Caki2 (cell line): ENCODE data around the gene A2ML1. TPM values are rescaled to one million over a fixed set of nuclear protein-coding genes. Genes with fewer than 3 reads are reported as not detected.
"Not testable (repeated sequence)": the region's sequence is repeated elsewhere in the genome, so short reads cannot be mapped to it uniquely, and the experiment has no call there.

Experiments
- DNase-seq: peaks from one replicate; pipeline ENCODE4 v3.0.0-alpha.2; 2015; ENCODE audit warnings: low read depth
- in situ Hi-C: cut with HindIII; loops from 2 replicates; pipeline ENCODE4 v1.10.0; 2016; ENCODE audit warnings: low sequenced_read_pairs, low pct_unique_long_range_greater_than_20kb, mixed read lengths
- total RNA-seq: library from RNA; depleted of rRNA; stranded (reverse); fragments of >200 nt; shearing (Covaris generic); gene quantifications from 2 replicates; pipeline ENCODE4 v1.2.3, GENCODE V29; 2014; ENCODE audit warnings: low replicate concordance; rRNA removed

A2ML1 gene
- total RNA-seq, result not detected in 2 replicates

GRCh38 chr12:8822298-8822697, at the start of gene A2ML1:
Gene A2ML1, plus strand, starts transcription at chr12:8822621. Its CDS starts 31 bp downstream, at chr12:8822652.
- no peak for DNase-seq
- in situ Hi-C loops, result no loop called here

DNA sequence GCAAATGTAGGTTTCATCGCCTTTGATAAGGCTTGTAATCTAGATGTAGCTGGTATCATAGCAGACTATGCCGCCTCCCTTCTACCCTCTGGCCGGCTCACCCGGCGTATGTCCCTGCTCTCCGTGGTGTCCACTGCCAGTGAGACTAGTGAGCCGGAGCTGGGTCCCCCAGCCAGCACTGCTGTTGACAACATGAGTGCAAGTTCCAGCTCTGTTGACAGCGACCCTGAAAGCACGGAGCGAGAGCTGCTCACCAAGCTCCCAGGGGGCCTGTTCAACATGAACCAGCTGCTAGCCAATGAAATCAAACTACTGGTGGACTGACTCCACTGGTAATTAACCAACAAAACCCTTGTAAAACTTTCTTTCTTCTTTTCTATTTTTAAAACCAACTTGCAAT, 49.0 kb upstream of the A2ML1 start:
- in situ Hi-C loops, result no loop called here
- no peak for DNase-seq

DNA sequence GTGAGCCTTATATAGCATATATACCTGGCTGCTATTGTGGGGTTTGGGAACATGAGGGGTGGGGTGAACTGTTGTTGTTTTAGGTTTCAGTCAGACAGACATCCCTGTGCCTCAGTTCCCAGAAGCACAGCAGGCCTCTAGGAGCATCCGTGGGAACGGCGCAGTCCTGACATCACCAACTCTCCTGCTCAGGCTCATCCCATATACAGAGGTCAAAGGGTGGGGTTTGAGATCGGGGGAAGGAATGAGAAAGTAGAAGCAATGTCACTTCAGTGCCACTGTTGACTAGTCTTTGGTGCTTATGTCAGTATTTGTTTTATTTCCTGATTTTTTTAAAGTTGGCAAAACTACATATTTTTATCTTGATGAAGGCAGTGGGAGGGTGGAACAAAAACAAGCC, 43.1 kb upstream of the A2ML1 start:
- DNase-seq, result no peak
- in situ Hi-C loops, result no loop called here

DNA sequence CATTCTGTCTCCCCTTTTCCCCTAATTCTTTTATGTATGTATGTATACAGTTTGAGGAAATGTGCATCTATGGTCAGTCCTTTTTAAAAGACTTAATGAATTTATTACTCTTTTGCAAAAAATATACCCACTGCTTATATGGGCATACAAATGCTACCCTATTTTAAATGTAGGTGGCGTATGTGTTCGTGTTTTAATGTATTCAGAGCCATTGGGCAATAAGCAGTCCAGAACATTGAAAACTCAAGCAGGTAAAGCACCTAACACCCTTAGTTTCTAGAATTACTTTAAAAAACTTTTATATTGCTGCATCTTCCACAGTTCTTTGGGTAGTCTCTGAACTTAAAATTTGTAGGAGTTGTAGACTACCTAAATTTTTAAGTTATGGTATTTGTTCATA, 42.6 kb upstream of the A2ML1 start:
- no peak for DNase-seq
- in situ Hi-C loops, result no loop called here

GRCh38 chr12:8780389-8780788, 42.0 kb upstream of the A2ML1 start:
- in situ Hi-C loops, result no loop called here
- peak; percentile 47 for DNase-seq

DNA sequence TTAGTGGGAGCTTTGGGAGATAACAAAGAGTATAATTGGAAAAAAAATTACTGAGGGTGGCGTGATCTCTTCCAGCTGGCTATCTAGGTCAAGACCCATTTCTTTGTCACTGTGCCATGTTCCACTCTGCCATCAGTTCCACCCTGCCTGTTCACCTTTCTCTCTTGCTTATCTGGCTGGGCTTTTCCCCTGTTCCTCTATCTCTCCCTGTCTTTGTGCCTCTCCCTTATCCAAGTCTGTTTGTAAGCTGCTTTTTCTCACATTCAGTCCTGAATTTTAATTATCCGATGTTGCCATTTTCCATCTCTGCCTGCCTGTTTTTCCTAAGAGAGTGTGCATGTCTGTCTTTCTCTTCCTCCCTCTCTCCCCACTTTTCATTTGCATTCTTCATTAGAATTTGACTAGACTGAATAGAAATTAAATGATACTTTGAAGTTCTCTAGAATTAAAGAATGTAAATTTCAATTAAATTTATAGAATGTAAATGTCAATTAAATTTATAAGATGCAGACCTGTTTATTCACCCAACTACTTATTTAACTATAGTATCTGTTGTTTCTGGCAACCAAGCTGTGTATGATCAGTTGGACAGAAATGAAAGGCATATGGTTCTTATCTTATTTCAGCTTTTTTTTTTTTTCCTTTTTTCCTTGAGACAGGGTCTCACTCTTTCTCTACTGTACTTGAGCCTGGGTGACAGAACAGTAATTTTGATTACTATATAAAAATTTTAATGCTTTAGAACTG, 40.9 kb upstream of the A2ML1 start:
- in situ Hi-C loops, result no loop called here
- no peak for DNase-seq

DNA sequence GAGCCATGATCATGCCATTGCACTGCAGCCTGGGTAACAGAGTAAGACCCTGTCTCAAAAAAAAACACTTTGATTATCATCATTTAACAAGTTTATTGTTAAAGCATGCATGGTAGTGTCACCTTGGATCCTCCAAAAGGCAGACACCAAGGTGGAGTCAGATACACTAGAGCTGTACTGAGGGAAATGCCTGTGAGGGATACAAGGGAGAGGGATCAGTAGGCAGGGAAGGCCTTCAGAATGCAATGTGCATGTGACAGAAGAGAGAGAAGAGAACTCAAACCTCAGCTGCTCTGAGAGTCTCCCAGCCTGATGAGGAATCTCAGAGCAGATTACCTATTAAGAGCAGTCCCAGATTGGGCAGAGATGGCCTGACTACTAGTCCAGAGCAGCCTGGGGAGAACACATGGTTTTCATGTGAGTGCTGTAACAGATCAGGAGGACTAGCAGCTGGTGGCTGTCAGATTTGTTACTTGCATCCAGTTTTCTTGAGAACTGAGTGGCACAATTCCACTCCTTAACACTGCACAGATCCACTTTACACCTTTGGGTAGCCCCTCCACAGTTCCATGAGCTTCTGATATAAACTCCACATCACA, 38.0 kb upstream of the A2ML1 start:
- no peak for DNase-seq

DNA sequence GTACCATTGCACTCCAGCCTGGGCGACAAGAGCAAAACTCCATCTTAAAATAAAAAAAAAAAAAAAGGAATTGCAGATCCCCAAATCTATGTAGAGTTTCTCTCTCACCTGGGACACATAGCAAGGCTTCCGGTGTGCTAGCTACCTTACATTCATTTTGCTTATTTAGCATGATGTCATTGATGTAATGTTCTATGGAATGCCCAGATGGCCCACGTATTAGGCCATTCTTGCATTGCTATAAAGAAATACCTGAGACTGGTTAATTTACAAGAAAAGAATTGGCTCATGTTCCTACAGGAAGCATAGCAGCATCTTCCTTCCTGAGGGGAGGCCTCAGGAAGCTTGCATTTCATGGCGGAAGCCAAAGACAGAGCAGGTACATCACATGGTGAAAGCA, 36.9 kb upstream of the A2ML1 start:
- no peak for DNase-seq
- in situ Hi-C loops, result no loop called here

More for the DNA sequence above, 38.0 kb upstream of the A2ML1 start:
- in situ Hi-C loops, result no loop called here

GRCh38 chr12:8787206-8787605, 35.2 kb upstream of the A2ML1 start:
- DNase-seq, in situ Hi-C loops: not testable (repeated sequence)

- in situ Hi-C loops, result not testable (repeated sequence)
Observed at GRCh38 chr12:8788706-8789105, 33.7 kb upstream of the A2ML1 start.

DNA sequence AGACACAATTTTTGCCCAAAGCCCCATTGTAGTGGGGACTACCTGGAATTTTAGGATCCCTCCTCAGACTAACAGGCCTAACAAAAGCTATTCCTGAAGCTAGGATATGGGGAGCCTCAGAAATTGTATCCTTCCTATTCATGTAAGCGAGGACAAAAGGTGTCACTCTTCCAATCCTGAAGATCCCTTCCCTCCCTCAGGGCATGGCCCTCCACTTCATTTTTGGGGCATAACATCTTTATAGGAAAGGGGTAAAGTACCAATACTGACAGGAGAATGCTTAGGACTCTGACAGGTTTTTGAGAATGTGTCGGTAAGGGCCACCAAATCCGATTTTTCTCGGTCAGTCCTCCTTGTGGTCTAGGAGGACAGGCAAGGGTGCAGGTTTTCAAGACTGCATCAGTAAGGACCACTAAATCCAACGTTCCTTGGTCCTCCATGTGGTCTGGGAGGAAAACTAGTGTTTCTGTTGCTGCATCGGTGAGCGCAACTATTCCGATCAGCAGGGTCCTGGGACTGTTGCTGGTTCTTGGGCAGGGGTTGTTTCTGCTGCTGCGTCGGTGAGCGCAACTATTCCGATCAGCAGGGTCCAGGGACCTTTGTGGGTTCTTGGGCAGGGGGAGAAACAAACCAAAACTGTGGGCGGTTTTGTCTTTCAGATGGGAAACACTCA, 32.9 kb upstream of the A2ML1 start:
- in situ Hi-C loops, DNase-seq: not testable (repeated sequence)

More at GRCh38 chr12:8788706-8789105, 33.7 kb upstream of the A2ML1 start:
- DNase-seq, result not testable (repeated sequence)

- in situ Hi-C loops, DNase-seq: not testable (repeated sequence)
Observed at GRCh38 chr12:8793226-8793625, 29.2 kb upstream of the A2ML1 start.

DNA sequence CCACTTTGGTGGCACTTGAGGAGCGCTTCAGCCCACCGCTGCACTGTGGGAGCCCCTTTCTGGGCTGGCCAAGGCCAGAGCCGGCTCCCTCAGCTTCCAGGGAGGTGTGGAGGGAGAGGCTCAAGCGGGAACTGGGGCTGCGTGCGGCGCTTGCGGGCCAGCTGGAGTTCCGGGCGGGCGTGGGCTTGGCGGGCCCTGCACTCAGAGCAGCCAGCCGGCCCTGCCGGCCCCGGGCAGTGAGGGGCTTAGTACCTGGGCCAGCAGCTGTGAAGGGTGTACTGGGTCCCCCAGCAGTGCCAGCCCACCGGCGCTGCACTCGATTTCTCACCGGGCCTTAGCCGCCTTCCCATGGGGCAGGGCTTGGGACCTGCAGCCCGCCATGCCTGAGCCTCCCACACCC, 27.8 kb upstream of the A2ML1 start:
- DNase-seq, in situ Hi-C loops: not testable (repeated sequence)

GRCh38 chr12:8796831-8797626, 25.4 kb upstream of the A2ML1 start:
- no peak for DNase-seq
- in situ Hi-C loops, result no loop called here

DNA sequence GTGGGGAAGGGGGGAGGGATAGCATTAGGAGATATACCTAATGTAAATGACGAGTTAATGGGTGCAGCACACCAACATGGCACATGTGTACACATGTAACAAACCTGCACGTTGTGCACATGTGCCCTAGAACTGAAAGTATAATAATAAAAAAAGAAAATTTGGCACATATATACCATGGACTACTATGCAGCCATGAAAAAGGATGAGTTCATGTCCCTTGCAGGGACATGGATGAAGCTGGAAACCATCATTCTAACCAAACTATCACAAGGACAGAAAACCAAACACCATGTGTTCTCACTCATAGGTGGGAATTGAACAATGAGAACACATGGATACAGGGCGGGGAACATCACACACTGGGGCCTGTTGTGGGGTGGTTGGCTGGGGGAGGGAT, 21.2 kb upstream of the A2ML1 start:
- DNase-seq, in situ Hi-C loops: not testable (repeated sequence)

DNA sequence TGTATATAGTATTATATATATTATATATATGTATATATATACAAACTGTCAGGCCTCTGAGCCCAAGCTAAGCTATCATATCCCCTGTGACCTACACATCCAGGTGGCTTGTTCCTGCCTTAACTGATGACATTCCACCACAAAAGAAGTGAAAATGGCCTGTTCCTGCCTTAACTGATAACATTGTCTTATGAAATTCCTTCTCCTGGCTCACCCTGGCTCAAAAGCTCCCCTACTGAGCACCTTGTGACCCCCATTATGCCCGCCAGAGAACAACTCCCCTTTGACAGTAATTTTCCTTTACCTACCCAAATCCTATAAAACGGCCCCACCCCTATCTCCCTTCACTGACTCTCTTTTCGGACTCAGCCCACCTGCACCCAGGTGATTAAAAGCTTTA, 17.6 kb upstream of the A2ML1 start:
- in situ Hi-C loops, DNase-seq: not testable (repeated sequence)

GRCh38 chr12:8805487-8805886, 16.9 kb upstream of the A2ML1 start:
- in situ Hi-C loops, DNase-seq: not testable (repeated sequence)

DNA sequence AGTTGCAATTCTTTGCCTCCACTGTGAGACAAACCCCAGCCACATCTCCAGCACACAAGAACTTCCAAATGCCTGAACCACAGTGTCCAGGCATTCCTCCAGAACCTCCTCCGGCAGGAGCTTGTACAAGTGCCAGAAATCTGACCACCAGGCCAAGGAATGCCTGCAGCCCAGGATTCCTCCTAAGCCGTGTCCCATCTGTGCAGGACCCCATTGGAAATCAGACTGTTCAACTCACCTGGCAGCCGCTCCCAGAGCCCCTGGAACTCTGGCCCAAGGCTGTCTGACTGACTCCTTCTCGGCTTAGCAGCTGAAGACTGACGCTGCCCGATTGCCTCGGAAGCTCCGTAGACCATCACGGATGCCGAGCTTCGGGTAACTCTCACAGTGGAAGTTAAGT, 15.3 kb upstream of the A2ML1 start:
- DNase-seq, in situ Hi-C loops: not testable (repeated sequence)
